Astrocyte of the hippocampus (primary cell): ENCODE results near the gene PHACTR1.
A peak's percentile ranks its signal among the peaks of the same experiment; 100 is the strongest.

ENCODE experiments used
- DNase-seq: peaks from one replicate; pipeline ENCODE4 v3.0.0; 2011; ENCODE audit warnings: low read depth, low spot score

Gene PHACTR1

DNA sequence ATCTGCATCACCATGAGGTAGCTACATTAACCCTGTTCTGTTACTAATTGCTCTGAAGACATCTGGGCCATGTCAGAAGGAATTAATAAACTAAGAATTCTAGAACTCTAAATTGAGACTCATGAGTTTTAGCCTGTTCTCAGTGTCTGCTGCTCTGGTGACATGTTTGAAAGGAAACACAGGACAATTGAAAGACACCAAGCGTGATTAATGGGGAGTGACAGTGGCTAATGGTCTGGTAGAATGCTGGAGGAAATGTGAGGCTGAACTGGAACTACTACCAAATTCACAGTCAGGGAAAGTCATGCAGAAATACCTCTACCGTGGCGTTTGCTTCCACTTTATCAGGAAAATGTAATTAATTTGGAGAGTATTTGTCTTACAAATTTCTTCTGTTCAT is 471.7 kb downstream of the PHACTR1 start:
- peak; percentile 2 for DNase-seq

DNA sequence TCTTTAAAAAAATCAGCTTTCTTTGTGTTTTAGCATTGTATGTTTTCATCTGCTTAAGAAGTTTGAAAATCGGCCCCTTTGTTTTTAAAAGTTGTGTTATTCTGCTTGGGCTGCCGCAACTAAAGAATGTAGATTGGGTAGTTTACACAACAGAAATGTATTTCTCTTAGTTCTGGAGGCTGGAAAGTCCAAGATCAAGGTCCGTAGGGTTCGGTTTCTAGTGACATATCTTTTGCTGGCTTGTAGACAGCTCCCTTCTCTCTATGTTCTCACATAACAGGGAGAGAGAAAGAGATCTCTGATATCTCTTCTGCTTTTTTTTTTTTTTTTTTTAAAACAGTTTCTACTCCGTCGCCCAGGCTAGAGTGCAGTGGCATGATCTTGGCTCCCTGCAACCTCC is 473.1 kb downstream of the PHACTR1 start:
- no peak for DNase-seq

DNA sequence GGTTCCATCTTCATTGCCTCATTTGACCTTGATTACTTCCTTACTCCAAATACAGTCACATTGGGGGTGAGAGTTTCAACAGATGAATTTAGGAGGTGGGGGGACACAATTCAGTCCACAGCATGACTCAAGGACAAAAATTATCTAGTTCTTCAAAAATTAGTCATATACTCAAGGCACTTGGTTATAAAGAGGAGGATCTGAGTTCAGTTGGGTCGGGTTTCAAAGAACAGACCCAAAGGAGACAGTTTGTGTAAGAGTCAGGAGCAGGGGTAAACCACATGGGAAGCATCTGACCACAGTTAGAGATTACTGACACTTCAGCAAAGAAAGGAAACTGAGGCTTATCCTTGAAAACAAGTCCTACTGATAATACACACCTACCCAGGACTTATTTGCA is 473.8 kb downstream of the PHACTR1 start:
- no peak for DNase-seq

DNA sequence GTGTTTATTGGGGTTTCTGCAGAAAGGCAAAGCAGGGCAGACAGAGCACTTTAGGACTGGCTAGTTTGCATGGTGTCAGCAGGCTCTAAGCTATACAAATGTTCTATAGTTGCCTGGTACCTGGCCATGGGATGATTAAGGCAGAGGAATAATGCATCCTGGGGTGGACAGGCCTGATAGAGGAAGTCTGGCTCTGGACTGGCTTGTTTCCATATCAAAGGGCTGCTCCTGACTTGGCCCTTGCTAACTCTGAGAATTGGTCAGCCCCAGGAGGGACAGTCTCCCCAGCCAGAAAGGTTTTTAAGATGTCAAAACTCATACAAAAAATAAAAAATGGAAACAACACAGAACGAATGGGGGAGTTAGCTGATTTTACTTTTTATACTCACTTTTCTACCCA is 474.9 kb downstream of the PHACTR1 start:
- no peak for DNase-seq

DNA sequence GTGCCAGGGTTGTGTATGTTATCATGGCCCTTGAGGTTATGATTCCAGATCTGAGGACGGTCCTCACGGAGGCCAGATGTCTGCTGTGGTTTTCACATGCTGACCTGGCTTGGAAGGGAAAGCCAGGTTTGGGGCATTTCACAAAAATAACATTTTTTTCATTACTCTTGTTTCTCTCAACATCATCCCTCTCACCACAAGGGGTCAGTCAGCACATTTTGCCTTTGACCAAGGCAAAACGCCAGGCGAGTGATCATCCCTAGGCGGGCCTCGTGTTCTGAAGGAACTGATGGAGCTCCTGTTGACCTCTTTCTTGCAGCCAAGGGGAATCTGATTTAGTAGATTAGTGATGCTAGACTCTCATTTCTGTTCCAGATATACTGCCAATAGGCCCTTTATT is 478.3 kb downstream of the PHACTR1 start:
- DNase-seq: peak; percentile 66

DNA sequence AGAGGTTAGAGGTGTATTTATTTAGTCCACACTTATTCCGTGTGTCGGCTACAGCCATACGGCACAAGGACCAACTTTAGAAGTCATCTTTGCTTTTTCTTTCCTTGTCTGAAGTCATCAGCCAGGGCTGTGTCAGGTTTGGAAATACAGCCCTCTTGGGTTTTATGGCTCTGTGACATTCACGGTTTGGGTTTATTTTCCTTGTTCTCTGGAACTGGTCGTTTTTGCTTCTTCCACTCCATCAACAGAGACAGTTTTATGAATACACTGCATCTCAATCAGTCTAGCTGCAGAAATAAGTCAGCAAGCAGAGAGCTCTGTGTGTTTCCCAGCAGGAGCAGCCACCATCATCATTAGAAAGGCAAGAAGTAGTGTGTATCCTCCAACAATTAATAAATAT is 479.2 kb downstream of the PHACTR1 start:
- no peak for DNase-seq

DNA sequence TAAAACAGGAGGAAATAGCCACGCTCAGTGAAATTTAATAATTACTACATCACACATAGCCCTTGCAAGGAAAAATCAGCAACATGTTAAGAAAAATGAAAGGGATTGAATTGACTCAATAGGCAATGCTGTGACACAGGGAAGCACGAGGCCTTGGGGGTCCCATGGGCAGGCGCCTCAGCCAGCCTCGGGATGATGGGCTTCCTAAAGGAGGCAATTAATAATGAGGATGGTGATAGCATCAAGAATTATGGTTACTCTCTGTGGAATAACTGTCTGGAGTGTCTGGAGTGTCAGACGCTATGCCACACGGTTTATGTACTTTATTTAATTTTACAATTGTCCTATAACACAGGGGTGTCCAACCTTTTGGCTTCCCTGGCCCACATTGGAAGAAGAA is 481.6 kb downstream of the PHACTR1 start:
- DNase-seq: no peak

DNA sequence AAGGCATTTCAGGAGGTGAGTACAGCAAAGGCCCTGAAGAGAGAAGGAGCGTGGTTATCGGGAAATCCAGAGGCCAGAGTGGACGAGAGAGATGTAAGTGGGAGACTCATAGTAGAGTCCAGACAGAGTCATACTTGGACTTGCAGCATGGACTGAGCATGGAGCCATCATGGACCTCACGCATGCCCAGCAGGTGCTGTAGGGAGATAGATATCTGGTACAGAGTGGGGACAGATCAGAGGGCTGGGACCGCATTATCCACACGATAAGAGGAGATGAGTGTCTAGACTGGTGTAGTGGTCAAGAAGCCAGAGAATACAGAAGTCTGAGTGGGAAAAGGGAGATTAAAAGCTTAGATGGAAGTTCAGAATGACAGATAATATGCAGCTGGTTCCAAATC is 484.8 kb downstream of the PHACTR1 start:
- no peak for DNase-seq

DNA sequence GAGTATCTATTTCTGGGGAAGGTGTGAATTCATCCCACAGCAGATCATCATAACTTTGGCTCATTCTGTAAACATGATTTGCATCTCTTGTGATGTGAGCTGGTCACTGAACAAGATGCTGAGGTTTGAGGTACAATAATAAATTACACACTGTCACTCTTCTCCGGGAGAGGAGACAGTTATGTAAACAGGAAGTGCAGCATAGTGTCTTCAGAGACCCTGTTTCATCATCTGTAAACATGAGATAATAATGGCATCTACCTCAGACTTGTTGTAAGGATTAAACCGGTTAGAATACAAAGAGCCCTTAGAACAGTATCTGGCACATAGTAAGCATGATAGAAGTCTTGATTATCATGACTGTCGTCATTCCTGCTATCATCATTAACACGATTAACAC is 486.6 kb downstream of the PHACTR1 start:
- DNase-seq: no peak

DNA sequence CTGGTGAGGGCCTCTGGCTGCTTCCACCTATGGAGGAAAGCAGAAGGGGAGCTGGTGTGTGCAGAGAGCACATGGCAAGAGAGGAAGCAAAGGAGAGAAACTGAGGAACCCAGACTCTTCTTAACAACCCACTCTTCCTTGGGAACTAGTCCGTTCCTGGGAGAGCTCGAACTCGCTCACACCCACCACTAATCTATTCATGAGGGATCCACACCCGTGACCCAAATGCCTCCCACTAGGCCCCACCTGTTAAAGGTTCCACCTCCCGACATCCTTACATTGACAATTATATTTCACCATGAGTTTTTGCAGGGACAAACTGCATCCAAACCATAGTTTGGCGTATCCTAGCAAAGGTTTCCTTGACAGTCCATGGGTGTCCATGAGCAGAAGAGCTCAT is 488.5 kb downstream of the PHACTR1 start:
- DNase-seq: no peak

DNA sequence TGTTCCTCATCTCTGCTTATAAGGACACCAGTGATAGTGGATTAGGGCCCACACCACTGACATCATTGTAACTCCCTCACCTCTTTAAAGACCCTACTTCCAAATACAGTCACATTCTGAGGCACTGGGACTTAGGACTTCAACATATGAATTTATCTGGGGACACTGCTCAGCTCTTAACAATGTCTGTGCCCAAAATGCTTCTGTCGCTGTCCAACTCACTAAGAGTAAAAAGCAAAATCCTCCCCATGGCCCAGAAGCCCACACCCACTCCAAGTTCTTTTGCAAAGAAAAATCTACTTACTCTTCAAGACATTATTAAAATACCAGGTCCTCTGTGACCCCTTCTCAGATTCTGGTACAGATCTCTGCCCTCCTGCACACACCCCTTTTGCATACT is 495.5 kb downstream of the PHACTR1 start:
- DNase-seq: no peak

DNA sequence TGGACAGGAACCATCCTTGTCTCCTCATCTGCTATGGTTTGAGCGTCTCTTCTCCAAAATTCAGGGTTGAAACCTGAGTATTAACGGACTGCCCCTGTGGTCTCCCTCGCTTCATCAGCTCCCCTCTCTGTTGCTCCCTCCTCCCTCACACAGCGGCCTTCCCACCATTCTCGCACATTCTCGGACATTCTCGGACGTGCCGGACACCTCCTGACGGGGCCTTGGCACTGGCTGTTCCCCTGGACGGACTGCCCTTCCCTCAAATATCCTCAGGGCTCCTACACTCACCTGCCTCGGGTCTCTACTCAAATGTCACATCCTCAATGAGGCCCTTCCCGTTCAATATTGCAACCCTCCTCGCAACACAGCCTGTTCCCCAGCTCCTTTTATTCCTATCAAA is 496.0 kb downstream of the PHACTR1 start:
- no peak for DNase-seq

DNA sequence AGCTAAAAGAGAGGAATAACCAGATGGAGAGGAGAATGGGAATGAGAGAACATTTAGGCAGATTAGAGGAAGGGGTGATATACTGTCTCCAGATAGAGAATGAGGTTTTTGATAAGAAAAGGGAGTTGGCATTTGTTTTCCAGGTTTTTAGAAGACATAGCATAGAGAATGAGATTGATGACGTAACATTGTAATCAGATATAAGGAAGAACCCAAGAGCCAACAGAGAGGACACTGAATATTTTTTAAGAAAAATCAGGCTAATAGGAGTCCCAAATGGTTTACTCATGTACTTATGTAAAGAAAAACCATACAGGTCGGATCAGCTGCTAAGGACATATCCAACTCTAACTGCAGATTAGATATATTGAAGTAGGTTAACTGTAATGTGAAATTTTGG is 498.8 kb downstream of the PHACTR1 start:
- no peak for DNase-seq

DNA sequence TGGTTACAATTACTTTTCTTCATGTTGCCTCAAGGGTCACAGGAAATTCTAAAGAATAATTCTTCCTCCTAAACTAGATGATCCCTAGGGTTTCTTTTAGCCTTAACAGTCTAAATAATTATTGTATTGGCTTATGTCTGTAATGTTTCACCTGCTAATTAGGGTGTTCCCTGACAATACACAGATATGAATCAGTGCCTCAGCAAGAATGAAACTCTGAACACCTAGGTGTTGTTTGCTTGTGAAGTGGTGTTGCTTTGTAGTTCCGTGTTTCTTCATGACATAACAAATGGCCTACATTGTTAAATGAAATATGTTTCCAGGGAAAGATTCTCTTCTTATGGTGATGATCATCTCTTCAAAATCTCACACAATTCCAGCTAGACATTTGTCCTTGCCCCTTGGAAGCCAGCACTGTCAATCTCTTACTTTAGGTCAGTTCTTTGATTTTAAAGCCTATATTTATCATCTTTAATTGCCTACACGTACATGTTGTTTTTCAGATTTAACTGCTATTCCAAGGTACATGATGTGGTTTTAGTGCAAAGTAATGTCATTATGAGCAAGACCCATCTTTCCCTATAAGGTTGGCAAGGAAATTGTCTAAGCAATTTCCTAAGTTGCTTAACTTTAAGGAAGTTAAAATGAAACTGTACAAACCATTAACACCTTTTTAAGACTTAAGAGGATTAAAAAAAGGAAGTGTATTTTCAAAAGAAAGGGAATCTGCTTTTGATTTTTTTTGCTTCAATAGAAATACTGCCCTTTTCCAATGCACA is 499.9 kb downstream of the PHACTR1 start:
- DNase-seq: no peak

DNA sequence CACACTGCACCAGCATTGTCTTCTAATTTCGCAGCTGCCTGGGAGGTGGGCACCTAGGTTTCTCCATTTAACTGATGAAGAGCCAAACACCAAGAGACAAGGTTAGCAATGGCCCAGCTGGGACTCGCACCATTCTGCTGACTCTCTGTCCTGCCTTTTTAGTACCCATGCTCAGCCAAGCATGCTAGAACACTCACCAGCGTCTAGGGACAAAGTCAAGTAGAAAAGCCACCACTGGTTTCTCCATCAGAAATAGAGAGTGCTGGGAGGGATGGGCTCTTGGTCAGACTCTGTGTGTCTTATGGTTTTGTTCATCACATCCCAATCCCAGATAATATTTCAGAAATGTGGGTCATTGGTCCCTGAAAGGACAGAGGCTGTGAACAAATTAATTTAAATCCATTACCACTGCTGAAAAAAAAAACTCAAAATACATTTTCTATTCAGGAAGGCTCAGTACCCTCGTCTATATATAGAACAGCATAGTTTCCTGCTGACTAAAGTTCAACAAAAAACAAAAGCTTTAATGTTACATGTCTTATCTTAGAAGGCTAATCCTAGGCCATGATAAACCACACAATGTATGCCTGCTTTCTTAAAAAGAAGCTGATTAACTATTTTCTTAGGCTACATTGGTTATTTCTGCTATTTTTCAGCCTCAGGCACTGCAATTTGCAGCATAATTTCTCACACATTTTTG is 500.8 kb downstream of the PHACTR1 start:
- peak; percentile 23 for DNase-seq

DNA sequence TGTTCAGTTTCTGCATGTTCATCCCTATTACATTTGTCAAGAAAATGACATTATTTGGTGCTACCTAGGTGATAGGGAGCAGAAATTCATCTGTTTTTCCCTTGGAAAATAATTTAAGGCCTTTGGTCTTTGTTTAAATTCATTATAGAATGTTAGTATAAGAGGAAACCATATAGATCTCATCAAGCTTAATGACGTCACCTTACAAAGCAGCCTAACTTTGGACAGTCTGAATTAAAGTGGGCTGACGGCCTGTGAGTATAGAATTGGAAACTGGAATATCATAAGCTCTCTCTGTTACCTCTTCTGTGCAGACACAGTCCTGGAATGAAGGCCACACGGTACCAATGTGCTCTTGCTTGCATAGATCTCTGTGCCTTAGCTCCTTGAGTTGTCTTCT is 503.7 kb downstream of the PHACTR1 start:
- DNase-seq: no peak

DNA sequence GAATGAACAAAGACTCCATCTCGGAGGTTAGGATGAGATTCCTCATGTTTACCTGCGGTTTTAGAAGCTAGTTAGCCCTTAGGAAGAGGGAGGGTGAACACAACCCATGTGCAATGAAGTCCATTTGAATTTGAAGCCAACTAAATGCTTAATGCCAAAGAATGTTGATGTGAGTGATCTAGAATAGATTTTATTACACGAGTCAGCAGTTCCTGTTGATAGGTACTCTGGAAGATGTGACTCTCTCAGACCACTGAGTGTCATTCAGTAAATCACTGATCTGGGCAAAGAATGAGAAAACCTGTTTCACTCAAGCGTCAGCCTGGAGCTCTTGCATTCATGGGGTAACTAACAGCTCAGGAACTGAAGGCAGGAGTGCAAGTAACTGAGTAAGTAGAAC is 505.5 kb downstream of the PHACTR1 start:
- no peak for DNase-seq

DNA sequence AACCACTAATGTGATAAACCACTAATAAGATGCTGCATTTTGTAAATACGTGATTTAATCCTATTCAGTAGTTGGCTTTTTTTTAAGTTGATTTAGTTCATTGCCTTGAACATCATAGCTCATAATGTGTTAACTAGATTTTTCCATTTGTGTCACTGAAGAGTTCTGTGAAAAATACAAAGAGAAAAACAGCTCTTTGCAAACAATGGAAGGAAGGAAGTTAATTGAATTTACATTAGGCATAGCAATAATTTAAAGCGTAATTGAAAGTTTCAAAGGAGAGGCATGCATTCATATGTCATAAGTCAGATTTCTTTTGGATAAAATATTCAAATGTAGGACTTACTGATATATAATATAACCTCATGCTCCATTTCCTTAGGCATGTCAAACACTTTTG is 509.5 kb downstream of the PHACTR1 start:
- no peak for DNase-seq

DNA sequence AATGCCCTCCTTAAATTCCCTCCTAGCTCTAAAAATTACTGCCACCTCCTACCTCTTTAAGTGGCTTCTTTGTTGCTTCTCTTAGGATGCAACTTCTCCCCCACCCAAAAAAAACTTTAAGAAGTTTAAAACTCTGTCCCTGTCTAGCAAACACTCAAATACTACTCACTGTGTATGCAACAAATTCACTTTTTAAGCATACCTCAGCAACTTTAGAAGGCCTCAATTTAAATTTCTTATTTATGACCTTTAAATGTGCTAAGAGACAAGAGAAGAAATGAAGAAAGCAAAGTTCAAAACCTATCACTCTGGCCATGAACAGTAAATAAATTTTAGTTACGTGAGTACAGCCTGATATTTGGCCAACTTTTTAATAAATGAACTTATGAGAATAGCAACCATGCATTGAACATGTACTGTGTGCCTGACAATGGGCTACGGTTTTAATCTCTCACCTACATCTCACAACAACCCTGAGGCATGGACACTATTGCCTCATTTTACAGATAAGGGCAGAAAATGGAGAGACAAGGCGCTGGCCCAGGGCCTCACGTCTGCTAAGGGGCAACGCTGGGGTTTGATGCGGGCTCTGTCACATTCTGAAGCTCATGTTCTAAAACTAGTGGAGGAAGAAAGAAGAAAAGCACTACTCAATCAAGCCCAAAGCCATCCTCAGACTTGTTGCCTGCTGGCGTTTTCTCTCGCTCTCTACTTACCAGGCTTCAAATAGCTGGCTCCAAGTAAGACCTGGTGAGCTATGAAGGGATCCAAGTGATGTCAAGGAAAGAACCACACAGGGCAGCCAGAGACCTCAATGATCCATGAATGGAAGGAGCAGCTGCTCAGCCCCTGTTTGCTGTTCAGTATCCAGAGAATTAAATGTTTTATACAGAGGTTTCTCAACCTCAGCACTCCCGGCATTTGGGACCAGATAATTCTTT is 512.0 kb downstream of the PHACTR1 start:
- DNase-seq: no peak

DNA sequence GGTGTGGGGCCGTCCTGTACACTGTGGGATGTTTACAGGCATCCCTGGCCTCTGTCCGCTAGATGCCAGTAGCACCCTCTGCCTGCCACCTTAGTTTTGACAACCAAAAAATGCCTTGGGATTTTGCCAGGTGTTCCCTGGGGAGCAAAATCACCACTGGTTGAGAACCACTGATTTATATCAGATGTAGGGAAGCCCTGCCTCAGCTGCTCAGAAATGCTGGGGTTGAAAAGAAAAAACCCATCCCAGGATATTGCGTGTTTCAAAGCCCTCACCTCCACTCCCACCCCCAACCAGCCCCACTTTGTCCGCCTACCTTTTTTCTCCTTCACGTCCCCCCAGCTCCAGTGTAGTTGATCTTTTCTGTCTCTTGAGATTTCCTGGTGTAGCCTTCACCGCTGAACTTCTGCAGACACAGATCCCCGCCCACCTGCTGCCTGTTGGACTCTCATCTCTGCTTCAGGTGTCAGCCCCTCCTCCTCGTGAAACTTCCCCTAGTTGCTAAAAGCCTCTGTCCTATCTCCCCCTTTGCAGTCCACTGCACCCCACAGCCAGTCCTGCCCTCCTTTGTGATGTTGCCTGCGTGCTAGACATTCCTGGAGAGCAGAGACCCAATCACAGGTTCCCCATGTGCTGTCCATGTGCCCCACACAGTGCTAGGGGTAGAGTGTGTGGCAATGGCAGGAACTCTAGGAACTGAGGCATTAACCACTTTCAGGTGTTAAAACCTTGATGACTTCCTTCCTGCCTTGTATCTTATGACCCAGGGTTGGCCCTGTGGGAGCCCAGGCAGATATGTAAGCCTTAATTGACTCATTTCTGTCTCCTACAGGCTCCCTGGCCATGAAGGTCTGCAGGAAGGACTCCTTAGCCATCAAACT is 512.9 kb downstream of the PHACTR1 start:
- DNase-seq: peak; percentile 6

DNA sequence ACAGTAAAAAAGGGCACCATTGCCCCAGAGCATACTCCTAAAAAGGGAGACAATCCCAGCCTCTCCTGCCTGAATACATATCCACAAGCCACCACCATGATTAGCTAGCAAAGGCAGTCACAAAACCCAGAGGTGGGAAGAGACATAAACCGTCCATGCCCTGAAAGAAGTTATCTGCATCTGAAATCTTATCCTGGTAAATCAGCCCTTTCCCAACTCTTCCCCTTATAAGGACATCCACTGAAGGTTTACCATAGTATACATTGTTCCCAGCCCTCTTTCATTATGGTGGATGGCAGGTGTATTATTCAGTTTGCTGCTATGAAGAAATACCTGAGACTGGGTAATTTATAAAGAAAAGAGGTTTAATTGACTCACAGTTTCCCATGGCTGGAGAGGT is 516.5 kb downstream of the PHACTR1 start:
- DNase-seq: no peak
